Activated naive CD8-positive, alpha-beta T cell treated with anti-CD3 and anti-CD28 coated beads, Interleukin-2, amount 50 U/mL, for 24 hours (primary cell): ENCODE results near the gene FAM78B.

Experiments used
- ATAC-seq: fragments of 150-1000 bp; cut with Tn5 transposase; one replicate; pipeline ENCODE4 v1.10.0; 2021
- DNase-seq: peaks from one replicate; pipeline ENCODE4 v3.0.0; 2021
- H3K27ac Mint-ChIP-seq: one replicate; pipeline ENCODE4 v1.8.0; 2021; ENCODE audit warnings: mild to moderate bottlenecking, mixed read lengths
- H3K27me3 Mint-ChIP-seq: one replicate; pipeline ENCODE4 v1.8.0; 2021; ENCODE audit warnings: mixed read lengths
- H3K36me3 Mint-ChIP-seq: one replicate; pipeline ENCODE4 v1.8.0; 2021; ENCODE audit warnings: low read depth, mixed read lengths
- H3K4me1 Mint-ChIP-seq: one replicate; pipeline ENCODE4 v1.8.0; 2021; ENCODE audit warnings: mixed read lengths
- H3K4me3 Mint-ChIP-seq: one replicate; pipeline ENCODE4 v1.8.0; 2021; ENCODE audit warnings: mild to moderate bottlenecking, moderate library complexity, mixed read lengths
- H3K9me3 Mint-ChIP-seq: one replicate; pipeline ENCODE4 v1.8.0; 2021; ENCODE audit warnings: mixed read lengths

FAM78B gene

GRCh38 chr1:166082601-166083000 is 84.2 kb downstream of the FAM78B start:
- Mint-ChIP-seq H3K36me3 (no peaks in the 10 kb centered on the region), H3K4me1 (peaks cover 15% of the 10 kb centered on the region), H3K27me3 (no peaks in the 10 kb centered on the region), H3K9me3 (no peaks in the 10 kb centered on the region), H3K4me3 (no peak overlapping the region), H3K27ac (no peak overlapping the region)
- DNase-seq (no peak), ATAC-seq (no peak)

- no peak overlapping the region for H3K27ac Mint-ChIP-seq
- H3K27me3 Mint-ChIP-seq = no peaks in the 10 kb centered on the region
- H3K36me3 Mint-ChIP-seq = no peaks in the 10 kb centered on the region
- no peak overlapping the region for H3K4me3 Mint-ChIP-seq
- ATAC-seq (no peak), DNase-seq (no peak)
- no peaks in the 10 kb centered on the region for H3K9me3 Mint-ChIP-seq
- peaks cover 15% of the 10 kb centered on the region for H3K4me1 Mint-ChIP-seq
Measured at GRCh38 chr1:166080967-166081870, 85.6 kb downstream of the FAM78B start.

- DNase-seq = no peak
- Mint-ChIP-seq H3K27ac (peak overlapping the region; percentile 4), H3K36me3 (no peaks in the 10 kb centered on the region), H3K4me3 (no peak overlapping the region), H3K4me1 (peaks cover 15% of the 10 kb centered on the region), H3K27me3 (no peaks in the 10 kb centered on the region), H3K9me3 (no peaks in the 10 kb centered on the region)
- ATAC-seq = peak; percentile 24
Measured at GRCh38 chr1:166080277-166080966, 86.4 kb downstream of the FAM78B start.

- no peak overlapping the region for H3K4me3 Mint-ChIP-seq
- ATAC-seq (no peak), DNase-seq (no peak)
- H3K27ac Mint-ChIP-seq = no peak overlapping the region
- no peaks in the 10 kb centered on the region for H3K36me3 Mint-ChIP-seq
- peaks cover 15% of the 10 kb centered on the region for H3K4me1 Mint-ChIP-seq
- H3K27me3 Mint-ChIP-seq = no peaks in the 10 kb centered on the region
- no peaks in the 10 kb centered on the region for H3K9me3 Mint-ChIP-seq
Measured at GRCh38 chr1:166079276-166079675, 87.5 kb downstream of the FAM78B start.

- Mint-ChIP-seq H3K9me3 (no peaks in the 10 kb centered on the region), H3K27me3 (no peaks in the 10 kb centered on the region)
- ATAC-seq = no peak
Measured at GRCh38 chr1:166073489-166073888, 93.3 kb downstream of the FAM78B start.

GRCh38 chr1:166069390-166069789 is 97.4 kb downstream of the FAM78B start:
- no peak overlapping the region for H3K27ac Mint-ChIP-seq
- no peaks in the 10 kb centered on the region for H3K27me3 Mint-ChIP-seq
- H3K4me3 Mint-ChIP-seq = no peak overlapping the region
- no peaks in the 10 kb centered on the region for H3K9me3 Mint-ChIP-seq
- ATAC-seq (no peak), DNase-seq (no peak)
- no peaks in the 10 kb centered on the region for H3K36me3 Mint-ChIP-seq
- no peaks in the 10 kb centered on the region for H3K4me1 Mint-ChIP-seq

More at GRCh38 chr1:166073489-166073888, 93.3 kb downstream of the FAM78B start:
- H3K27ac Mint-ChIP-seq = no peak overlapping the region
- H3K4me1 Mint-ChIP-seq = no peaks in the 10 kb centered on the region
- DNase-seq = no peak
- H3K4me3 Mint-ChIP-seq = no peak overlapping the region
- H3K36me3 Mint-ChIP-seq = no peaks in the 10 kb centered on the region

GRCh38 chr1:166066107-166066506 is 100.7 kb downstream of the FAM78B start:
- Mint-ChIP-seq H3K4me3 (no peak overlapping the region), H3K4me1 (no peaks in the 10 kb centered on the region), H3K9me3 (no peaks in the 10 kb centered on the region), H3K27ac (no peak overlapping the region), H3K36me3 (no peaks in the 10 kb centered on the region), H3K27me3 (peaks cover 3% of the 10 kb centered on the region)
- DNase-seq (no peak), ATAC-seq (no peak)

GRCh38 chr1:166064951-166065350 is 101.8 kb downstream of the FAM78B start:
- Mint-ChIP-seq H3K9me3 (no peaks in the 10 kb centered on the region), H3K4me1 (no peaks in the 10 kb centered on the region), H3K27me3 (peaks cover 3% of the 10 kb centered on the region), H3K36me3 (no peaks in the 10 kb centered on the region), H3K4me3 (no peak overlapping the region), H3K27ac (no peak overlapping the region)
- DNase-seq (no peak), ATAC-seq (no peak)

- no peaks in the 10 kb centered on the region for H3K4me1 Mint-ChIP-seq
- H3K9me3 Mint-ChIP-seq = no peaks in the 10 kb centered on the region
- H3K4me3 Mint-ChIP-seq = no peak overlapping the region
- H3K27me3 Mint-ChIP-seq = peaks cover 3% of the 10 kb centered on the region
- H3K36me3 Mint-ChIP-seq = no peaks in the 10 kb centered on the region
- ATAC-seq (no peak), DNase-seq (no peak)
- no peak overlapping the region for H3K27ac Mint-ChIP-seq
Measured at GRCh38 chr1:166064313-166064926, 102.4 kb downstream of the FAM78B start.

GRCh38 chr1:166063701-166064100 is 103.1 kb downstream of the FAM78B start:
- no peaks in the 10 kb centered on the region for H3K36me3 Mint-ChIP-seq
- H3K9me3 Mint-ChIP-seq = no peaks in the 10 kb centered on the region
- ATAC-seq = no peak

GRCh38 chr1:166062421-166063070 is 104.3 kb downstream of the FAM78B start:
- H3K4me1 Mint-ChIP-seq = no peaks in the 10 kb centered on the region
- no peaks in the 10 kb centered on the region for H3K9me3 Mint-ChIP-seq
- no peak overlapping the region for H3K27ac Mint-ChIP-seq
- ATAC-seq (no peak), DNase-seq (no peak)
- no peak overlapping the region for H3K4me3 Mint-ChIP-seq
- H3K27me3 Mint-ChIP-seq = peaks cover 5% of the 10 kb centered on the region
- H3K36me3 Mint-ChIP-seq = no peaks in the 10 kb centered on the region

More at GRCh38 chr1:166063701-166064100, 103.1 kb downstream of the FAM78B start:
- Mint-ChIP-seq H3K27me3 (peaks cover 5% of the 10 kb centered on the region), H3K27ac (no peak overlapping the region), H3K4me1 (no peaks in the 10 kb centered on the region), H3K4me3 (no peak overlapping the region)
- no peak for DNase-seq

- no peaks in the 10 kb centered on the region for H3K9me3 Mint-ChIP-seq
Measured at GRCh38 chr1:166057650-166058049, 109.2 kb downstream of the FAM78B start.

GRCh38 chr1:166053395-166053794 is 113.4 kb downstream of the FAM78B start:
- Mint-ChIP-seq H3K4me3 (no peak overlapping the region), H3K27ac (no peak overlapping the region), H3K27me3 (peaks cover 3% of the 10 kb centered on the region), H3K4me1 (no peaks in the 10 kb centered on the region), H3K9me3 (no peaks in the 10 kb centered on the region), H3K36me3 (no peaks in the 10 kb centered on the region)
- ATAC-seq = no peak
- DNase-seq = no peak

More at GRCh38 chr1:166057650-166058049, 109.2 kb downstream of the FAM78B start:
- ATAC-seq (no peak), DNase-seq (no peak)
- H3K27ac Mint-ChIP-seq = no peak overlapping the region
- H3K36me3 Mint-ChIP-seq = no peaks in the 10 kb centered on the region
- H3K4me1 Mint-ChIP-seq = no peaks in the 10 kb centered on the region
- no peak overlapping the region for H3K4me3 Mint-ChIP-seq
- H3K27me3 Mint-ChIP-seq = peaks cover 5% of the 10 kb centered on the region

GRCh38 chr1:166040202-166040997 is 126.4 kb downstream of the FAM78B start:
- ATAC-seq (no peak), DNase-seq (no peak)
- Mint-ChIP-seq H3K27me3 (peaks cover 6% of the 10 kb centered on the region), H3K36me3 (no peaks in the 10 kb centered on the region), H3K9me3 (no peaks in the 10 kb centered on the region), H3K4me3 (no peak overlapping the region), H3K27ac (no peak overlapping the region), H3K4me1 (no peaks in the 10 kb centered on the region)
